Measurements from ENCODE around the gene PON1. TPM values are rescaled to one million over a fixed set of nuclear protein-coding genes. Genes with fewer than 3 reads are reported as not detected.

PON1 gene
- total and polyA plus RNA-seq, 2 donors (not counting 1 experiment from before 2014, with no cell fraction given), result not detected

DNA sequence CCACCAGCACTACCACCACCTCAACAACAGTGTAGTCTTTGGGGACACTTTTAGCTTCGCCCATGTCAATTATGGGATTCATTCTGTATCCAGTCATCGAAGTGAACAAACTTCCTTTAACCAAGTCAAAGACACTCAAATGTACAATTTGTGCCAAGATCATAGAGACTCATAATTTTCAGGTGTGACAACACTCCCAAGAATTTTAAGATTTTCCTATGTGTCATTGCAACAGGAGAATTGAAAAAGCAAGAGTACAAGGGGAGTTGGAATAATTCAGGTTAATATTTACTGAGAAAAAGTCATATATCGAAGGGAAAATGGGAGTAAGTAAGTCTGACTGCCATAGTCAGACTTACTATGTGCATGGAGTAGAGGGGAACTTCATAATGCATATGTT, 26.2 kb downstream of the PON1 start:
- Histone ChIP-seq H3K27me3 (replicated peaks in 1 of 4; ENCODE audit: control extremely low read depth in 1 of 4, control insufficient read depth in 3 of 4, insufficient read depth in 4 of 4, low read length in 3 of 4) (peaks cover 0 to 4% (median 0%) of the 10 kb centered on the region in 4 experiments), H3K9ac (ENCODE audit: low read length) (no peak overlapping the region), H3K4me1 (ENCODE audit: control insufficient read depth in 2 of 2, insufficient read depth in 2 of 2, low read length in 2 of 2) (no peaks in the 10 kb centered on the region), H3K36me3 (replicated peaks in 1 of 2; ENCODE audit: control extremely low read depth in 1 of 2, control insufficient read depth in 1 of 2, extremely low read depth in 1 of 2, insufficient read depth in 2 of 2, low read length in 1 of 2) (no peaks in the 10 kb centered on the region), H3K27ac (ENCODE audit: low read length in 2 of 2) (no peak overlapping the region), H4K20me1 (ENCODE audit: control insufficient read depth, insufficient read depth, low read length, poor library complexity, severe bottlenecking) (no peaks in the 10 kb centered on the region), H3K4me3 (ENCODE audit: control extremely low read depth in 1 of 5, extremely low read depth in 1 of 5, insufficient read depth in 1 of 5, low read depth in 2 of 5, low read length in 4 of 5) (no peak overlapping the region), H3K4me2 (replicated peaks; ENCODE audit: low read depth, low read length, poor library complexity, severe bottlenecking) (no peak overlapping the region), H2AFZ (ENCODE audit: insufficient read depth, low read depth, low read length, poor library complexity, severe bottlenecking) (no peak overlapping the region), H3K9me3 (ENCODE audit: control extremely low read depth in 1 of 3, control insufficient read depth in 2 of 3, insufficient read depth in 1 of 3, low read length in 2 of 3) (no peaks in the 10 kb centered on the region), H3K79me2 (ENCODE audit: control insufficient read depth, insufficient read depth, low read length) (no peaks in the 10 kb centered on the region)
- POLR2A ChIA-PET, result no interaction called here
- ATAC-seq (ENCODE audit: low read depth), result no peak
- H3K4me1 Mint-ChIP-seq, result no peaks in the 10 kb centered on the region
- no peak overlapping the region for H3K27ac Mint-ChIP-seq
- no peaks in the 10 kb centered on the region for H3K9me3 Mint-ChIP-seq (ENCODE audit: insufficient read depth)
- DNase-seq, result no peak
- CTCF ChIA-PET, result no interaction called here
- TF ChIP-seq, protein P1, sequence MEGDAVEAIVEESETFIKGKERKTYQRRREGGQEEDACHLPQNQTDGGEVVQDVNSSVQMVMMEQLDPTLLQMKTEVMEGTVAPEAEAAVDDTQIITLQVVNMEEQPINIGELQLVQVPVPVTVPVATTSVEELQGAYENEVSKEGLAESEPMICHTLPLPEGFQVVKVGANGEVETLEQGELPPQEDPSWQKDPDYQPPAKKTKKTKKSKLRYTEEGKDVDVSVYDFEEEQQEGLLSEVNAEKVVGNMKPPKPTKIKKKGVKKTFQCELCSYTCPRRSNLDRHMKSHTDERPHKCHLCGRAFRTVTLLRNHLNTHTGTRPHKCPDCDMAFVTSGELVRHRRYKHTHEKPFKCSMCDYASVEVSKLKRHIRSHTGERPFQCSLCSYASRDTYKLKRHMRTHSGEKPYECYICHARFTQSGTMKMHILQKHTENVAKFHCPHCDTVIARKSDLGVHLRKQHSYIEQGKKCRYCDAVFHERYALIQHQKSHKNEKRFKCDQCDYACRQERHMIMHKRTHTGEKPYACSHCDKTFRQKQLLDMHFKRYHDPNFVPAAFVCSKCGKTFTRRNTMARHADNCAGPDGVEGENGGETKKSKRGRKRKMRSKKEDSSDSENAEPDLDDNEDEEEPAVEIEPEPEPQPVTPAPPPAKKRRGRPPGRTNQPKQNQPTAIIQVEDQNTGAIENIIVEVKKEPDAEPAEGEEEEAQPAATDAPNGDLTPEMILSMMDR (IDR thresholded peaks at IDR 0.05), result no peak
- TF ChIP-seq EZH2 (IDR thresholded peaks at IDR 0.05; ENCODE audit: borderline replicate concordance, insufficient read depth, low read depth, low read length, poor library complexity, severe bottlenecking), result no peak
- 91% methylated on average over 3 of the region's 3 CpGs for whole genome bisulfite sequencing (ENCODE audit: insufficient coverage)
- intact Hi-C loops (cut with micrococcal nuclease), result no loop called here
- peaks cover 26% of the 10 kb centered on the region for H3K27me3 Mint-ChIP-seq
- H3K4me3 Mint-ChIP-seq, result no peak overlapping the region

DNA sequence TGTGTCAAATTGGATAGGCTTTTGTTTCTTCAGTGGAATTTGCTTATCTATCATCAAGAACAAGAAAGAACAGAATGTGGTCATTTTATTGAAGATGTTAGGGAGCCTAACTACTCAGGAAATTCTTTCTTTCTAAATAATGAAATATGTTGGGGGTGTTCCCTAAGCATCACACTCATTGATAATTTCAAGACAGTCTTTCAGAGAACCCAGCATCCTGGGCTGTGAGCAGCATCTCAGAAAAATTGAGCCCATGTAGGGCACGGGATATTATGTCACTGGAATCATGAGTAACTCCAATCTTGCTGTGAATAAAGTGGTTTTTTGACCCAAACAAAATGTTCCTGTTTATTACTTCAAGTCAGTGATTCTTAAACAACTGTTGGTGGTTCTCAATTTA, 27.3 kb downstream of the PON1 start:
- Mint-ChIP-seq H3K4me1 (no peaks in the 10 kb centered on the region), H3K27me3 (peaks cover 26% of the 10 kb centered on the region), H3K27ac (no peak overlapping the region), H3K9me3 (ENCODE audit: insufficient read depth) (no peaks in the 10 kb centered on the region), H3K4me3 (no peak overlapping the region)
- 71% methylated on average over 1 of the region's 1 CpG for WGBS (ENCODE audit: insufficient coverage)
- no peaks in the 10 kb centered on the region for H3K79me2 ChIP-seq (ENCODE audit: control insufficient read depth, insufficient read depth, low read length)
- H3K9ac ChIP-seq (ENCODE audit: low read length), result no peak overlapping the region
- H3K4me1 ChIP-seq (ENCODE audit: control insufficient read depth in 2 of 2, insufficient read depth in 2 of 2, low read length in 2 of 2), result no peaks in the 10 kb centered on the region
- intact Hi-C loops (cut with micrococcal nuclease), result no loop called here
- peaks cover 0 to 4% (median 0%) of the 10 kb centered on the region in 4 experiments for H3K27me3 ChIP-seq (replicated peaks in 1 of 4; ENCODE audit: control extremely low read depth in 1 of 4, control insufficient read depth in 3 of 4, insufficient read depth in 4 of 4, low read length in 3 of 4)
- no peak overlapping the region for H3K4me3 ChIP-seq (ENCODE audit: control extremely low read depth in 1 of 5, extremely low read depth in 1 of 5, insufficient read depth in 1 of 5, low read depth in 2 of 5, low read length in 4 of 5)
- ChIA-PET CTCF (no interaction called here), POLR2A (no interaction called here)
- ATAC-seq (ENCODE audit: low read depth) (no peak), DNase-seq (no peak)
- no peaks in the 10 kb centered on the region for H4K20me1 ChIP-seq (ENCODE audit: control insufficient read depth, insufficient read depth, low read length, poor library complexity, severe bottlenecking)
- no peak for TF ChIP-seq EZH2 (IDR thresholded peaks at IDR 0.05; ENCODE audit: borderline replicate concordance, insufficient read depth, low read depth, low read length, poor library complexity, severe bottlenecking)
- TF ChIP-seq, protein P1 (IDR thresholded peaks at IDR 0.05), result no peak
- no peak overlapping the region for H2AFZ ChIP-seq (ENCODE audit: insufficient read depth, low read depth, low read length, poor library complexity, severe bottlenecking)
- H3K27ac ChIP-seq (ENCODE audit: low read length in 2 of 2), result no peak overlapping the region
- no peaks in the 10 kb centered on the region for H3K9me3 ChIP-seq (ENCODE audit: control extremely low read depth in 1 of 3, control insufficient read depth in 2 of 3, insufficient read depth in 1 of 3, low read length in 2 of 3)
- H3K36me3 ChIP-seq (replicated peaks in 1 of 2; ENCODE audit: control extremely low read depth in 1 of 2, control insufficient read depth in 1 of 2, extremely low read depth in 1 of 2, insufficient read depth in 2 of 2, low read length in 1 of 2), result no peaks in the 10 kb centered on the region
- no peak overlapping the region for H3K4me2 ChIP-seq (replicated peaks; ENCODE audit: low read depth, low read length, poor library complexity, severe bottlenecking)
